ENCODE data around the gene KCNN3.

Gene KCNN3

GRCh38 chr1:154796303-154796892 is 73.7 kb downstream of the KCNN3 start:
- no peak for TF ChIP-seq CTCF (IDR thresholded peaks at IDR 0.05; ENCODE audit: extremely low read depth, missing control alignments)
- no peak for DNase-seq (ENCODE audit: low spot score)

GRCh38 chr1:154794608-154795007 is 75.5 kb downstream of the KCNN3 start:
- DNase-seq (ENCODE audit: low spot score), result no peak
- no peak for TF ChIP-seq CTCF (IDR thresholded peaks at IDR 0.05; ENCODE audit: extremely low read depth, missing control alignments)

GRCh38 chr1:154793685-154794084 is 76.4 kb downstream of the KCNN3 start:
- DNase-seq (ENCODE audit: low spot score), result no peak
- no peak for TF ChIP-seq CTCF (IDR thresholded peaks at IDR 0.05; ENCODE audit: extremely low read depth, missing control alignments)

GRCh38 chr1:154792899-154793298 is 77.2 kb downstream of the KCNN3 start:
- TF ChIP-seq CTCF (IDR thresholded peaks at IDR 0.05; ENCODE audit: extremely low read depth, missing control alignments), result no peak
- DNase-seq (ENCODE audit: low spot score), result no peak

GRCh38 chr1:154791292-154792166 is 78.6 kb downstream of the KCNN3 start:
- peak; percentile 83 for DNase-seq (ENCODE audit: low spot score)
- no peak for TF ChIP-seq CTCF (IDR thresholded peaks at IDR 0.05; ENCODE audit: extremely low read depth, missing control alignments)

GRCh38 chr1:154788886-154789285 is 81.2 kb downstream of the KCNN3 start:
- DNase-seq (ENCODE audit: low spot score), result no peak
- no peak for TF ChIP-seq CTCF (IDR thresholded peaks at IDR 0.05; ENCODE audit: extremely low read depth, missing control alignments)

GRCh38 chr1:154788110-154788870 is 81.8 kb downstream of the KCNN3 start:
- no peak for DNase-seq (ENCODE audit: low spot score)
- no peak for TF ChIP-seq CTCF (IDR thresholded peaks at IDR 0.05; ENCODE audit: extremely low read depth, missing control alignments)
